Suprapubic skin (tissue), 4 donors: ENCODE results near the gene TSPAN13. TPM values are rescaled to one million over a fixed set of nuclear protein-coding genes. Genes with fewer than 3 reads are reported as not detected.

Experiments
- DNase-seq, 2 donors: peaks; one replicate each; pipeline ENCODE4 v3.0.0-alpha.2; 2019; ENCODE audit warnings: low spot score in 2 of 2
- H3K27ac ChIP-seq: fragments of 200-600 bp; sonication (generic); one replicate; pipeline ENCODE4 v1.5.1; 2019
- H3K27me3 ChIP-seq: fragments of 200-600 bp; sonication (generic); one replicate; pipeline ENCODE4 v1.5.1; 2019
- H3K36me3 ChIP-seq: fragments of 200-600 bp; sonication (generic); one replicate; pipeline ENCODE4 v1.5.1; 2019
- H3K4me1 ChIP-seq: fragments of 200-600 bp; sonication (generic); one replicate; pipeline ENCODE4 v1.5.1; 2019
- H3K4me3 ChIP-seq: fragments of 200-600 bp; sonication (generic); one replicate; pipeline ENCODE4 v1.5.1; 2019; ENCODE audit warnings: mild to moderate bottlenecking
- H3K9me3 ChIP-seq: fragments of 200-600 bp; sonication (generic); one replicate; pipeline ENCODE4 v1.5.1; 2019
- EP300 ChIP-seq: sonication (generic); formaldehyde crosslinking; IDR thresholded peaks from one replicate; pipeline ENCODE4 v1.6.1; 2017; ENCODE audit warnings: antibody characterized with exemption
- POLR2A ChIP-seq, 2 donors: fragments of 450-650 bp; IDR thresholded peaks; one replicate each; pipeline ENCODE4 v1.6.1; 2017; ENCODE audit warnings: antibody characterized with exemption in 2 of 2, mild to moderate bottlenecking in 2 of 2, moderate library complexity in 2 of 2
- POLR2AphosphoS5 ChIP-seq, 3 donors: sonication (generic); formaldehyde crosslinking; IDR thresholded peaks; one replicate each; pipeline ENCODE4 v1.6.1; 2017; ENCODE audit warnings: antibody characterized with exemption in 3 of 3
- WGBS: methylation state at CpG from one replicate; pipeline ENCODE4 v1.1.5; 2018; 5-methylcytosine and 5-hydroxymethylcytosine counted together
- total RNA-seq, 4 donors: library from RNA; depleted of rRNA; stranded (reverse); fragments of >200 nt; gene quantifications; one replicate each; pipeline ENCODE4 v1.1.0, GENCODE V29; 2016
- TF ChIP-seq, protein P1 (sequence below), 2 donors: fragments of 200-600 bp in 1 of 2; fragments of 450-650 bp in 1 of 2; sonication (generic) in 1 of 2; IDR thresholded peaks; one replicate each; pipeline ENCODE4 v1.5.1; 2016 to 2019; ENCODE audit warnings: antibody characterized with exemption in 2 of 2, mild to moderate bottlenecking in 1 of 2, moderate library complexity in 1 of 2

TSPAN13 gene
- total RNA-seq, 4 donors from 2014 or later: 6.9 to 17.2 (median 12.4) TPM

GRCh38 chr7:16773884-16774283 lies 20.3 kb downstream of the TSPAN13 start:
- Histone ChIP-seq H3K4me1 (peaks cover 10% of the 10 kb centered on the region), H3K27me3 (no peaks in the 10 kb centered on the region), H3K36me3 (no peaks in the 10 kb centered on the region), H3K9me3 (no peaks in the 10 kb centered on the region), H3K4me3 (no peak overlapping the region), H3K27ac (no peak overlapping the region)
- no peak for DNase-seq
- 93% methylated on average over 2 of the region's 2 CpGs for WGBS
- TF ChIP-seq EP300 (no peak), POLR2AphosphoS5 (IDR thresholded peaks at IDR 0.05) (no peak), POLR2A (IDR thresholded peaks at IDR 0.05) (no peak)
- TF ChIP-seq, protein P1, sequence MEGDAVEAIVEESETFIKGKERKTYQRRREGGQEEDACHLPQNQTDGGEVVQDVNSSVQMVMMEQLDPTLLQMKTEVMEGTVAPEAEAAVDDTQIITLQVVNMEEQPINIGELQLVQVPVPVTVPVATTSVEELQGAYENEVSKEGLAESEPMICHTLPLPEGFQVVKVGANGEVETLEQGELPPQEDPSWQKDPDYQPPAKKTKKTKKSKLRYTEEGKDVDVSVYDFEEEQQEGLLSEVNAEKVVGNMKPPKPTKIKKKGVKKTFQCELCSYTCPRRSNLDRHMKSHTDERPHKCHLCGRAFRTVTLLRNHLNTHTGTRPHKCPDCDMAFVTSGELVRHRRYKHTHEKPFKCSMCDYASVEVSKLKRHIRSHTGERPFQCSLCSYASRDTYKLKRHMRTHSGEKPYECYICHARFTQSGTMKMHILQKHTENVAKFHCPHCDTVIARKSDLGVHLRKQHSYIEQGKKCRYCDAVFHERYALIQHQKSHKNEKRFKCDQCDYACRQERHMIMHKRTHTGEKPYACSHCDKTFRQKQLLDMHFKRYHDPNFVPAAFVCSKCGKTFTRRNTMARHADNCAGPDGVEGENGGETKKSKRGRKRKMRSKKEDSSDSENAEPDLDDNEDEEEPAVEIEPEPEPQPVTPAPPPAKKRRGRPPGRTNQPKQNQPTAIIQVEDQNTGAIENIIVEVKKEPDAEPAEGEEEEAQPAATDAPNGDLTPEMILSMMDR (IDR thresholded peaks at IDR 0.05): no peak

DNA sequence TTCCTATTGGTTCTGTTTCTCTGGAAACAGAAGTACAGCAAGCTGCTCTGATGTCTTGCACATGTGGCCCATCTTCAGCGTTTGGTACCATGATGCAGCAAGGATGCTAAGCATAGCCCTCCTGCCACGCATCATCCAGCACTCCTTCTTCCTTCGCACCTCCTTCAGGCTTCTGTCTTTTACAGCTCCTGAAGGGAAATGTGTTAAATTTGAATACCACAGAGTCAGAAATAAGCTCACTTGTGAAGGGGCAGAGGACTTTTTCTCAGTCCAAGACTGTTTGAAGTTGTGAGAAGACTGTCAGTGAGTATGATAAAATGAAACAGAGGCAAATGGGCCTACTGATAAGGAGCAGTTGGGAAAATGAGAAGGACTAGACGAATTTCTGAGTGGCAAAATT lies 20.7 kb downstream of the TSPAN13 start:
- H3K9me3 ChIP-seq: no peaks in the 10 kb centered on the region
- H3K4me3 ChIP-seq: no peak overlapping the region
- no peak for TF ChIP-seq POLR2A (IDR thresholded peaks at IDR 0.05)
- no peak for TF ChIP-seq POLR2AphosphoS5 (IDR thresholded peaks at IDR 0.05)
- TF ChIP-seq, protein P1 (IDR thresholded peaks at IDR 0.05): no peak
- TF ChIP-seq EP300: no peak
- H3K27ac ChIP-seq: no peak overlapping the region
- 92% methylated on average over 4 of the region's 4 CpGs for WGBS
- H3K27me3 ChIP-seq: no peaks in the 10 kb centered on the region
- no peak for DNase-seq
- H3K4me1 ChIP-seq: peaks cover 10% of the 10 kb centered on the region
- H3K36me3 ChIP-seq: no peaks in the 10 kb centered on the region

- Histone ChIP-seq H3K27ac (no peak overlapping the region), H3K4me1 (peaks cover 10% of the 10 kb centered on the region), H3K4me3 (no peak overlapping the region), H3K9me3 (no peaks in the 10 kb centered on the region), H3K36me3 (no peaks in the 10 kb centered on the region), H3K27me3 (no peaks in the 10 kb centered on the region)
- no peak for TF ChIP-seq POLR2AphosphoS5 (IDR thresholded peaks at IDR 0.05)
- TF ChIP-seq POLR2A (IDR thresholded peaks at IDR 0.05): no peak
- TF ChIP-seq EP300: no peak
- TF ChIP-seq, protein P1 (IDR thresholded peaks at IDR 0.05): no peak
- no peak for DNase-seq
Observed at GRCh38 chr7:16774986-16775385, 21.4 kb downstream of the TSPAN13 start.

- Histone ChIP-seq H3K4me1 (peaks cover 4% of the 10 kb centered on the region), H3K9me3 (no peaks in the 10 kb centered on the region), H3K27me3 (no peaks in the 10 kb centered on the region), H3K4me3 (no peak overlapping the region), H3K27ac (no peak overlapping the region), H3K36me3 (no peaks in the 10 kb centered on the region)
- TF ChIP-seq POLR2AphosphoS5 (IDR thresholded peaks at IDR 0.05) (no peak), POLR2A (IDR thresholded peaks at IDR 0.05) (no peak), EP300 (no peak)
- TF ChIP-seq, protein P1 (IDR thresholded peaks at IDR 0.05): no peak
- DNase-seq: no peak
- WGBS: 86% methylated on average over 7 of the region's 7 CpGs
Observed at GRCh38 chr7:16776053-16776452, 22.5 kb downstream of the TSPAN13 start.

DNA sequence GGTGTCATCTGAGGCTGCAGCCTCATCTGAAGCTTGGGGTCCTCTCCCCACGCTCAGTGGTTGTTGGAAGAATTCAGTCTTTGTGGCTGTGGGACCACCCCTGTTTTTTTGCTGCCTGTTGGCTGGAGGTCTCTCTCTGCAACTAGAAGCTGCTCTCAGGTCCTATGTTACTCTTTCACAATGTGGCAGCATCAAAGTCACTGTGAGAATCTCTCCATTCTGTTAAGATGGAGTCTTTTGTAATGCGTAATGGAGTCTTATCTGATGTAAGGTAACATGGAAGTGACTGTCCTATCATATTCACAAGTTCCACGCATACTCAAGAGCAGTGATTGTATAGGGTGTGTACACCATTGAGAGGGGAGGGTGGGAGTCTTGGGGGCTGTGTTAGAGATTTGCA lies 24.9 kb downstream of the TSPAN13 start:
- no peak overlapping the region for H3K4me3 ChIP-seq
- no peaks in the 10 kb centered on the region for H3K27me3 ChIP-seq
- no peak for TF ChIP-seq POLR2A (IDR thresholded peaks at IDR 0.05)
- TF ChIP-seq, protein P1 (IDR thresholded peaks at IDR 0.05): no peak
- no peak for TF ChIP-seq EP300
- no peak for TF ChIP-seq POLR2AphosphoS5 (IDR thresholded peaks at IDR 0.05)
- H3K9me3 ChIP-seq: no peaks in the 10 kb centered on the region
- H3K27ac ChIP-seq: no peak overlapping the region
- 93% methylated on average over 3 of the region's 3 CpGs for WGBS
- no peaks in the 10 kb centered on the region for H3K4me1 ChIP-seq
- no peak for DNase-seq
- peaks cover 3% of the 10 kb centered on the region for H3K36me3 ChIP-seq
